OCI-LY1 (cell line): Measurements from ENCODE around the gene NCR1.

Source experiments
- CTCF ChIP-seq: fragments of 200-600 bp; sonication (generic), shearing (Covaris generic); IDR thresholded peaks from 2 replicates; pipeline ENCODE4 v1.5.1; 2017; ENCODE audit warnings: mild to moderate bottlenecking, antibody characterized with exemption, low read length, moderate library complexity, mixed read lengths
- EZH2 ChIP-seq: fragments of 200-600 bp; sonication (generic), shearing (Covaris generic); IDR thresholded peaks from 2 replicates; pipeline ENCODE4 v1.8.0; 2017; ENCODE audit warnings: borderline replicate concordance, mixed run types, mild to moderate bottlenecking, antibody characterized with exemption, low read length, moderate library complexity, mixed read lengths

GRCh38 chr19:54916822-54917221, 10.9 kb downstream of the NCR1 start:
- TF ChIP-seq CTCF (no peak), EZH2 (no peak)
